B cell (primary cell): Measurements from ENCODE around the gene ETV6. TPM values are rescaled to one million over a fixed set of nuclear protein-coding genes. Genes with fewer than 3 reads are reported as not detected.

Experiments
- ATAC-seq: fragments of 200-7000 bp; cut with Tn5 transposase; one replicate; pipeline ENCODE4 v1.10.0; 2021; ENCODE audit warnings: low read depth, mild to moderate bottlenecking, moderate number of reproducible peaks, moderate library complexity
- CTCF ChIA-PET: fragments of 350-600 bp; sonication (Branson Sonifier 250); formaldehyde crosslinking; loops from one replicate; lab custom pipeline; 2021; ENCODE audit warnings: antibody characterized with exemption, inconsistent platforms; lab: Charles Lee
- POLR2A ChIA-PET: fragments of 350-600 bp; sonication (Branson Sonifier 250); formaldehyde crosslinking; loops from one replicate; lab custom pipeline; 2021; ENCODE audit warnings: antibody characterized with exemption; lab: Charles Lee
- DNase-seq: peaks from one replicate; pipeline ENCODE4 v3.0.0; 2013
- H2AFZ ChIP-seq: 2 replicates; pipeline ENCODE4 v1.6.1; 2012; ENCODE audit warnings: mild to moderate bottlenecking, low read depth, low read length; ENCODE audit not compliant: insufficient read depth, poor library complexity, severe bottlenecking
- H3K27ac ChIP-seq, 2 donors: 1 replicate in 1 of 2; 2 replicates in 1 of 2; pipeline ENCODE4 v1.5.1; 2012 to 2013; ENCODE audit warnings: low read length in 2 of 2, mild to moderate bottlenecking in 2 of 2, moderate library complexity in 1 of 2
- H3K27me3 ChIP-seq, 4 experiments: fragments of 200-600 bp in 1 of 4; sonication (generic) in 1 of 4; replicated peaks in 1 of 4; 1 replicate in 2 of 4; 2 replicates in 2 of 4; pipeline versions ENCODE4 v1.6.1 to v1.7.0; 2013 to 2016; ENCODE audit warnings: low read length in 3 of 4, mild to moderate bottlenecking in 2 of 4, mixed read lengths in 1 of 4, moderate library complexity in 1 of 4; ENCODE audit not compliant: insufficient read depth in 4 of 4, control insufficient read depth in 3 of 4; ENCODE audit errors: control extremely low read depth in 1 of 4
- H3K36me3 ChIP-seq, 2 experiments: replicated peaks in 1 of 2; 1 replicate in 1 of 2; 2 replicates in 1 of 2; pipeline versions ENCODE4 v1.6.1 to v1.7.1; 2013; ENCODE audit warnings: low read length in 1 of 2; ENCODE audit not compliant: insufficient read depth in 2 of 2, control insufficient read depth in 1 of 2; ENCODE audit errors: control extremely low read depth in 1 of 2, extremely low read depth in 1 of 2
- H3K4me1 ChIP-seq, 2 donors: fragments of 200-600 bp in 1 of 2; sonication (generic) in 1 of 2; 1 replicate in 1 of 2; 2 replicates in 1 of 2; pipeline versions ENCODE4 v1.5.1 to v1.6.1; 2013 to 2017; ENCODE audit warnings: low read length in 2 of 2; ENCODE audit not compliant: control insufficient read depth in 2 of 2, insufficient read depth in 2 of 2
- H3K4me2 ChIP-seq: replicated peaks from 2 replicates; pipeline ENCODE3; 2012; ENCODE audit warnings: mild to moderate bottlenecking, low read depth, low read length; ENCODE audit not compliant: poor library complexity, severe bottlenecking
- H3K4me3 ChIP-seq, 5 experiments: fragments of 200-600 bp in 1 of 5; sonication (generic) in 1 of 5; 1 replicate in 3 of 5; 2 replicates in 2 of 5; pipeline versions ENCODE4 v1.5.1 to v1.7.0; 2011 to 2016; ENCODE audit warnings: low read length in 4 of 5, mild to moderate bottlenecking in 4 of 5, low read depth in 2 of 5, control low read depth in 1 of 5, moderate library complexity in 1 of 5; ENCODE audit not compliant: insufficient read depth in 1 of 5; ENCODE audit errors: control extremely low read depth in 1 of 5, extremely low read depth in 1 of 5
- H3K79me2 ChIP-seq: fragments of 200-600 bp; sonication (generic); one replicate; pipeline ENCODE4 v1.6.0; 2016; ENCODE audit warnings: low read length; ENCODE audit not compliant: control insufficient read depth, insufficient read depth
- H3K9ac ChIP-seq: fragments of 200-600 bp; sonication (generic); 2 replicates; pipeline ENCODE4 v1.6.1; 2017; ENCODE audit warnings: mild to moderate bottlenecking, low read length, moderate library complexity
- H3K9me3 ChIP-seq, 3 donors: one replicate each; pipeline versions ENCODE4 v1.6.1 to v1.7.1; 2013; ENCODE audit warnings: low read length in 2 of 3; ENCODE audit not compliant: control insufficient read depth in 2 of 3, insufficient read depth in 1 of 3; ENCODE audit errors: control extremely low read depth in 1 of 3
- H4K20me1 ChIP-seq: 2 replicates; pipeline ENCODE4 v1.6.0; 2012; ENCODE audit warnings: mild to moderate bottlenecking, low read length; ENCODE audit not compliant: insufficient read depth, control insufficient read depth, poor library complexity, severe bottlenecking
- H3K27ac Mint-ChIP-seq: one replicate; pipeline ENCODE4 v1.8.0; 2021; ENCODE audit warnings: mixed read lengths
- H3K27me3 Mint-ChIP-seq: one replicate; pipeline ENCODE4 v1.8.0; 2021; ENCODE audit warnings: mixed read lengths
- H3K4me1 Mint-ChIP-seq: one replicate; pipeline ENCODE4 v1.8.0; 2021; ENCODE audit warnings: mixed read lengths
- H3K4me3 Mint-ChIP-seq: one replicate; pipeline ENCODE4 v1.8.0; 2021; ENCODE audit warnings: mixed read lengths
- H3K9me3 Mint-ChIP-seq: one replicate; pipeline ENCODE4 v1.8.0; 2022; ENCODE audit warnings: mixed read lengths; ENCODE audit not compliant: insufficient read depth
- EZH2 ChIP-seq: IDR thresholded peaks from 2 replicates; pipeline ENCODE4 v1.6.1; 2012; ENCODE audit warnings: borderline replicate concordance, low read depth, mild to moderate bottlenecking, moderate library complexity, low read length; ENCODE audit not compliant: insufficient read depth, poor library complexity, severe bottlenecking
- WGBS: methylation state at CpG from one replicate; pipeline ENCODE4 v1.1.5; 2013; ENCODE audit warnings: missing lambda C conversion rate; ENCODE audit not compliant: insufficient coverage; 5-methylcytosine and 5-hydroxymethylcytosine counted together
- intact Hi-C: fragments of 100-400 bp; cut with micrococcal nuclease; formaldehyde crosslinking; loops from one replicate; pipeline ENCODE4 v1.10.0; 2022
- polyA plus RNA-seq: library from polyadenylated mRNA; depleted of rRNA; stranded (reverse); fragments of >200 nt; gene quantifications from 2 replicates; pipeline ENCODE4 v1.2.3, GENCODE V29; 2012
- total RNA-seq, 2 donors: library from RNA; stranded (reverse); fragments of 120-200 nt in 1 of 2; gene quantifications; 1 replicate in 1 of 2; 2 replicates in 1 of 2; pipeline versions ENCODE4 v1.2.3 to v1.2.4, GENCODE V29; 2013 to 2022
- TF ChIP-seq, protein P1 (sequence below): fragments of 200-600 bp; IDR thresholded peaks from one replicate; pipeline ENCODE4 v1.8.0; 2022; ENCODE audit warnings: antibody characterized with exemption, mild to moderate bottlenecking

Gene ETV6
- total and polyA plus RNA-seq, 2 donors (not counting 1 experiment from before 2014, with no cell fraction given), result 17.4 to 123 TPM

DNA sequence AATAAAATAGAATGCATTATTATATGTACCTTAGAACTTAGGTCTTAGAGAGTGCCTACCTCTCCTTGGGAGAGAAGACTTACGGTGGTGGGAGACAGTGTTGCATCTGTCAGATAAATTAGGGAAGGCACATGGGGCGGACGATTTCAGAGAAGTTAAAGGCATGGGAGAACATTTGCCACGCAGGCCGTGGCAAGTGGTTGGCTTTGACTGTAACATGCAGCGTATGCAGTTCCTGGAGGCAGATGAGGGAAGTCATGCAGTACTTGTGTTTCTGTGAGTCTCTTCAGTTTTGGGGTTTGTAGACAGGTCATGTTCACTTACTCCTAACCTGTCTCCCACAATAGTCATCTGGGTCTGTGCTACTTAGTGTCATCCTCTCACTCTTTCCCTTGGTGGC lies 43.6 kb downstream of the ETV6 start:
- H3K79me2 ChIP-seq, result peaks cover 94% of the 10 kb centered on the region
- CTCF ChIA-PET, result no interaction called here
- intact Hi-C loops, result loop anchor here (5.0 kb wide), 1 partner anchor 41 kb away; no protein-coding TSS in a partner anchor
- POLR2A ChIA-PET, result no interaction called here
- no peak overlapping the region for H3K4me3 ChIP-seq
- no peak for DNase-seq
- peaks cover 34% of the 10 kb centered on the region for H3K4me1 Mint-ChIP-seq
- H3K27me3 ChIP-seq, result no peaks in the 10 kb centered on the region
- no peak overlapping the region for H3K4me2 ChIP-seq
- peaks cover 2% of the 10 kb centered on the region for H3K9me3 Mint-ChIP-seq
- peaks cover 56% of the 10 kb centered on the region for H4K20me1 ChIP-seq
- H3K9ac ChIP-seq, result no peak overlapping the region
- no peak overlapping the region for H3K4me3 Mint-ChIP-seq
- H3K4me1 ChIP-seq, result no peaks in the 10 kb centered on the region
- peaks cover 0 to 4% of the 10 kb centered on the region in 2 experiments for H3K36me3 ChIP-seq
- no peak overlapping the region for H2AFZ ChIP-seq
- no peaks in the 10 kb centered on the region for H3K9me3 ChIP-seq
- H3K27ac Mint-ChIP-seq, result no peak overlapping the region
- 95% methylated on average over 6 of the region's 6 CpGs for WGBS
- no peak overlapping the region for H3K27ac ChIP-seq
- ATAC-seq, result no peak
- no peaks in the 10 kb centered on the region for H3K27me3 Mint-ChIP-seq
- TF ChIP-seq, protein P1, sequence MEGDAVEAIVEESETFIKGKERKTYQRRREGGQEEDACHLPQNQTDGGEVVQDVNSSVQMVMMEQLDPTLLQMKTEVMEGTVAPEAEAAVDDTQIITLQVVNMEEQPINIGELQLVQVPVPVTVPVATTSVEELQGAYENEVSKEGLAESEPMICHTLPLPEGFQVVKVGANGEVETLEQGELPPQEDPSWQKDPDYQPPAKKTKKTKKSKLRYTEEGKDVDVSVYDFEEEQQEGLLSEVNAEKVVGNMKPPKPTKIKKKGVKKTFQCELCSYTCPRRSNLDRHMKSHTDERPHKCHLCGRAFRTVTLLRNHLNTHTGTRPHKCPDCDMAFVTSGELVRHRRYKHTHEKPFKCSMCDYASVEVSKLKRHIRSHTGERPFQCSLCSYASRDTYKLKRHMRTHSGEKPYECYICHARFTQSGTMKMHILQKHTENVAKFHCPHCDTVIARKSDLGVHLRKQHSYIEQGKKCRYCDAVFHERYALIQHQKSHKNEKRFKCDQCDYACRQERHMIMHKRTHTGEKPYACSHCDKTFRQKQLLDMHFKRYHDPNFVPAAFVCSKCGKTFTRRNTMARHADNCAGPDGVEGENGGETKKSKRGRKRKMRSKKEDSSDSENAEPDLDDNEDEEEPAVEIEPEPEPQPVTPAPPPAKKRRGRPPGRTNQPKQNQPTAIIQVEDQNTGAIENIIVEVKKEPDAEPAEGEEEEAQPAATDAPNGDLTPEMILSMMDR, result no peak
- TF ChIP-seq EZH2, result no peak

- peaks cover 93% of the 10 kb centered on the region for H3K79me2 ChIP-seq
- H3K4me1 Mint-ChIP-seq, result peaks cover 29% of the 10 kb centered on the region
- H3K4me3 ChIP-seq, result no peak overlapping the region
- ChIA-PET POLR2A (no interaction called here), CTCF (no interaction called here)
- no peaks in the 10 kb centered on the region for H3K27me3 ChIP-seq
- no peak overlapping the region for H3K9ac ChIP-seq
- no peak overlapping the region for H3K4me3 Mint-ChIP-seq
- TF ChIP-seq, protein P1, result no peak
- no peak for TF ChIP-seq EZH2
- no peak overlapping the region for H3K4me2 ChIP-seq
- H2AFZ ChIP-seq, result no peak overlapping the region
- no peak overlapping the region for H3K27ac ChIP-seq
- peaks cover 0 to 4% of the 10 kb centered on the region in 2 experiments for H3K36me3 ChIP-seq
- H3K9me3 Mint-ChIP-seq, result peaks cover 2% of the 10 kb centered on the region
- H3K27me3 Mint-ChIP-seq, result no peaks in the 10 kb centered on the region
- no peaks in the 10 kb centered on the region for H3K4me1 ChIP-seq
- ATAC-seq (no peak), DNase-seq (no peak)
- no peaks in the 10 kb centered on the region for H3K9me3 ChIP-seq
- H3K27ac Mint-ChIP-seq, result no peak overlapping the region
- intact Hi-C loops, result loop anchor here (5.0 kb wide), 1 partner anchor 41 kb away; no protein-coding TSS in a partner anchor
- peaks cover 50% of the 10 kb centered on the region for H4K20me1 ChIP-seq
These were observed 44.1 kb downstream of the ETV6 start for GRCh38 chr12:11693601-11694000.
